MCF 10A (cell line): Measurements from ENCODE around the gene ECE1. TPM values are rescaled to one million over a fixed set of nuclear protein-coding genes. Genes with fewer than 3 reads are reported as not detected.
"Not testable (repeated sequence)": the region's sequence is repeated elsewhere in the genome, so short reads cannot be mapped to it uniquely, and the experiment has no call there.

ENCODE experiments used
- BruUV-seq: library from RNA; stranded (reverse); fragments of 400-500 nt; replicated peaks from 2 replicates; lab custom pipeline; 2021; lab: Mats Ljungman, UMichigan
- CTCF ChIA-PET: fragments of 300-600 bp; sonication (Branson Sonifier 250); formaldehyde crosslinking; extraction: SDS; loops from one replicate; lab custom pipeline; 2021; ENCODE audit warnings: antibody characterized with exemption, inconsistent platforms; lab: Yijun Ruan, JAX
- POLR2A ChIA-PET: fragments of 300-600, 350-650 bp; sonication (Branson Sonifier 250); formaldehyde crosslinking; extraction: SDS; loops from one replicate; lab custom pipeline; 2020; ENCODE audit warnings: antibody characterized with exemption, inconsistent platforms; lab: Yijun Ruan, JAX
- DNase-seq: peaks from one replicate; pipeline ENCODE4 v3.0.0-alpha.2; 2018; ENCODE audit not compliant: unreplicated experiment
- H3K27ac Mint-ChIP-seq: one replicate; pipeline ENCODE4 v1.8.0; 2022; ENCODE audit warnings: mild to moderate bottlenecking, low read depth, mixed read lengths; ENCODE audit not compliant: unreplicated experiment
- H3K27me3 Mint-ChIP-seq: one replicate; pipeline ENCODE4 v1.8.0; 2022; ENCODE audit warnings: mixed read lengths; ENCODE audit not compliant: insufficient read depth, unreplicated experiment
- H3K36me3 Mint-ChIP-seq: one replicate; pipeline ENCODE4 v1.8.0; 2022; ENCODE audit warnings: mild to moderate bottlenecking, moderate library complexity, mixed read lengths; ENCODE audit not compliant: insufficient read depth, unreplicated experiment
- H3K4me1 Mint-ChIP-seq: one replicate; pipeline ENCODE4 v1.8.0; 2022; ENCODE audit warnings: mixed read lengths; ENCODE audit not compliant: insufficient read depth, unreplicated experiment
- H3K4me3 Mint-ChIP-seq: one replicate; pipeline ENCODE4 v1.8.0; 2022; ENCODE audit warnings: mild to moderate bottlenecking, moderate library complexity, mixed read lengths; ENCODE audit not compliant: unreplicated experiment
- H3K9me3 Mint-ChIP-seq: one replicate; pipeline ENCODE4 v1.8.0; 2022; ENCODE audit warnings: mixed read lengths; ENCODE audit not compliant: unreplicated experiment
- CTCF ChIP-seq: fragments of 200-600 bp; IDR thresholded peaks from one replicate; pipeline ENCODE4 v1.8.0; 2022; ENCODE audit warnings: antibody characterized with exemption, mild to moderate bottlenecking; ENCODE audit not compliant: unreplicated experiment
- intact Hi-C: fragments of 100-400 bp; cut with micrococcal nuclease; formaldehyde crosslinking; loops from 2 replicates; pipeline ENCODE4 v1.14.1; 2022
- total RNA-seq: library from RNA; stranded (reverse); gene quantifications from 2 replicates; pipeline ENCODE4 v1.2.3, GENCODE V29; 2022

The ECE1 gene
- total RNA-seq, 1 experiment from 2014 or later, result 40.0 TPM

- CTCF ChIA-PET, result interaction anchor here (0.5 to 0.9 kb wide), 2 partner anchors 21 to 93 kb away, joined by 3 to 5 read pairs; no protein-coding TSS in a partner anchor
- peak overlapping the region; percentile 84 for H3K4me3 Mint-ChIP-seq
- TF ChIP-seq CTCF, result no peak
- H3K27ac Mint-ChIP-seq, result peak overlapping the region; percentile 90
- peaks cover 27% of the 10 kb centered on the region for H3K4me1 Mint-ChIP-seq
- no peak for DNase-seq
- no TSS peak for BruUV-seq
- no peaks in the 10 kb centered on the region for H3K27me3 Mint-ChIP-seq
- POLR2A ChIA-PET, result interaction anchor here (0.6 to 2.9 kb wide), 21 partner anchors 9 to 609 kb away, joined by 3 to 30 read pairs (median 4); partner anchors contain the start of genes HP1BP3 and PINK1
- no peaks in the 10 kb centered on the region for H3K9me3 Mint-ChIP-seq
- intact Hi-C loops, result no loop called here
- peaks cover 13% of the 10 kb centered on the region for H3K36me3 Mint-ChIP-seq
Measured at GRCh38 chr1:21174230-21174629, 116.0 kb downstream of the ECE1 start.

GRCh38 chr1:21173096-21173495, 117.2 kb downstream of the ECE1 start:
- H3K9me3 Mint-ChIP-seq, CTCF ChIA-PET, intact Hi-C loops, H3K27me3 Mint-ChIP-seq, BruUV-seq, H3K4me3 Mint-ChIP-seq, H3K27ac Mint-ChIP-seq, DNase-seq: not testable (repeated sequence)
- POLR2A ChIA-PET, result interaction anchor here (0.6 to 2.6 kb wide), 4 partner anchors 15 to 63 kb away, joined by 3 to 7 read pairs (median 3); no protein-coding TSS in a partner anchor
- Mint-ChIP-seq H3K4me1 (peaks cover 27% of the 10 kb centered on the region), H3K36me3 (peaks cover 24% of the 10 kb centered on the region)

GRCh38 chr1:21170837-21171236, 119.4 kb downstream of the ECE1 start:
- DNase-seq, BruUV-seq, H3K27me3 Mint-ChIP-seq, H3K9me3 Mint-ChIP-seq, H3K27ac Mint-ChIP-seq, intact Hi-C loops, CTCF ChIA-PET, H3K4me3 Mint-ChIP-seq: not testable (repeated sequence)
- H3K4me1 Mint-ChIP-seq, result peaks cover 27% of the 10 kb centered on the region
- POLR2A ChIA-PET, result interaction anchor here (0.6 kb wide), 1 partner anchor 75 kb away, joined by 3 read pairs; no protein-coding TSS in a partner anchor
- peaks cover 38% of the 10 kb centered on the region for H3K36me3 Mint-ChIP-seq

GRCh38 chr1:21168444-21168843, 121.8 kb downstream of the ECE1 start:
- POLR2A ChIA-PET, result no interaction called here
- Mint-ChIP-seq H3K36me3 (peaks cover 45% of the 10 kb centered on the region), H3K27me3 (no peaks in the 10 kb centered on the region), H3K4me1 (peaks cover 27% of the 10 kb centered on the region), H3K9me3 (no peaks in the 10 kb centered on the region), H3K27ac (no peak overlapping the region), H3K4me3 (no peak overlapping the region)
- intact Hi-C loops, result no loop called here
- TF ChIP-seq CTCF, result no peak
- DNase-seq, result no peak
- CTCF ChIA-PET, result interaction anchor here (0.6 kb wide), 2 partner anchors 17 to 674 kb away, joined by 3 to 4 read pairs; no protein-coding TSS in a partner anchor
- no TSS peak for BruUV-seq

Other genes starting within 250 kb of the ECE1 start
- gene EIF4G3, start 113.6 kb downstream of the ECE1 start, total RNA-seq, result 87.6 and 99.0 TPM in 2 replicates
- gene NBPF3, start 149.7 kb upstream of the ECE1 start, total RNA-seq, result 5.5 and 6.5 TPM in 2 replicates
- gene ALPL, start 219.0 kb upstream of the ECE1 start, total RNA-seq, result not detected in 2 replicates